ENCODE measurements around the gene PRKAG2. TPM values are rescaled to one million over a fixed set of nuclear protein-coding genes. Genes with fewer than 3 reads are reported as not detected.

The PRKAG2 gene
- total and polyA plus RNA-seq, 2 experiments from 2014 or later, result 9.1 to 14.9 TPM

- Histone ChIP-seq H3K4me1 (ENCODE audit: insufficient read depth) (no peaks in the 10 kb centered on the region), H3K4me3 (no peak overlapping the region), H3K4me2 (no peak overlapping the region), H4K20me1 (replicated peaks; ENCODE audit: insufficient read depth) (no peaks in the 10 kb centered on the region), H3K36me3 (ENCODE audit: insufficient read depth) (no peaks in the 10 kb centered on the region), H3K79me2 (replicated peaks; ENCODE audit: insufficient read depth) (no peaks in the 10 kb centered on the region), H3K9me2 (ENCODE audit: insufficient read depth) (0 out of 2 replicates have a peak, but pooled peaks cover 2% of the 10 kb centered on the region), H3F3A (replicated peaks; ENCODE audit: low read depth) (no peaks in the 10 kb centered on the region), H2AFZ (no peak overlapping the region), H3K27me3 (ENCODE audit: insufficient read depth) (peaks cover 7% of the 10 kb centered on the region; the same call in 1 of the 2 replicates), H3K27ac (ENCODE audit: low read depth) (no peak overlapping the region)
- TF ChIP-seq ZNF331 (CRISPR knock-in tag; IDR thresholded peaks at IDR 0.05; ENCODE audit: low read depth) (no peak), NANOG (IDR thresholded peaks at IDR 0.05; ENCODE audit: borderline replicate concordance) (no peak), JUNB (IDR thresholded peaks at IDR 0.05; ENCODE audit: unreplicated experiment) (no peak), STAT1 (IDR thresholded peaks at IDR 0.05; ENCODE audit: unreplicated experiment) (no peak), CTCF (conservative IDR thresholded peaks at IDR 0.05; ENCODE audit: low read depth in 2 of 2) (no peak), EZH2phosphoT487 (IDR thresholded peaks at IDR 0.05; ENCODE audit: unreplicated experiment) (no peak)
- TF ChIP-seq, protein P1, sequence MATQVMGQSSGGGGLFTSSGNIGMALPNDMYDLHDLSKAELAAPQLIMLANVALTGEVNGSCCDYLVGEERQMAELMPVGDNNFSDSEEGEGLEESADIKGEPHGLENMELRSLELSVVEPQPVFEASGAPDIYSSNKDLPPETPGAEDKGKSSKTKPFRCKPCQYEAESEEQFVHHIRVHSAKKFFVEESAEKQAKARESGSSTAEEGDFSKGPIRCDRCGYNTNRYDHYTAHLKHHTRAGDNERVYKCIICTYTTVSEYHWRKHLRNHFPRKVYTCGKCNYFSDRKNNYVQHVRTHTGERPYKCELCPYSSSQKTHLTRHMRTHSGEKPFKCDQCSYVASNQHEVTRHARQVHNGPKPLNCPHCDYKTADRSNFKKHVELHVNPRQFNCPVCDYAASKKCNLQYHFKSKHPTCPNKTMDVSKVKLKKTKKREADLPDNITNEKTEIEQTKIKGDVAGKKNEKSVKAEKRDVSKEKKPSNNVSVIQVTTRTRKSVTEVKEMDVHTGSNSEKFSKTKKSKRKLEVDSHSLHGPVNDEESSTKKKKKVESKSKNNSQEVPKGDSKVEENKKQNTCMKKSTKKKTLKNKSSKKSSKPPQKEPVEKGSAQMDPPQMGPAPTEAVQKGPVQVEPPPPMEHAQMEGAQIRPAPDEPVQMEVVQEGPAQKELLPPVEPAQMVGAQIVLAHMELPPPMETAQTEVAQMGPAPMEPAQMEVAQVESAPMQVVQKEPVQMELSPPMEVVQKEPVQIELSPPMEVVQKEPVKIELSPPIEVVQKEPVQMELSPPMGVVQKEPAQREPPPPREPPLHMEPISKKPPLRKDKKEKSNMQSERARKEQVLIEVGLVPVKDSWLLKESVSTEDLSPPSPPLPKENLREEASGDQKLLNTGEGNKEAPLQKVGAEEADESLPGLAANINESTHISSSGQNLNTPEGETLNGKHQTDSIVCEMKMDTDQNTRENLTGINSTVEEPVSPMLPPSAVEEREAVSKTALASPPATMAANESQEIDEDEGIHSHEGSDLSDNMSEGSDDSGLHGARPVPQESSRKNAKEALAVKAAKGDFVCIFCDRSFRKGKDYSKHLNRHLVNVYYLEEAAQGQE (IDR thresholded peaks at IDR 0.05; ENCODE audit: unreplicated experiment), result no peak
- TF ChIP-seq, protein P2, sequence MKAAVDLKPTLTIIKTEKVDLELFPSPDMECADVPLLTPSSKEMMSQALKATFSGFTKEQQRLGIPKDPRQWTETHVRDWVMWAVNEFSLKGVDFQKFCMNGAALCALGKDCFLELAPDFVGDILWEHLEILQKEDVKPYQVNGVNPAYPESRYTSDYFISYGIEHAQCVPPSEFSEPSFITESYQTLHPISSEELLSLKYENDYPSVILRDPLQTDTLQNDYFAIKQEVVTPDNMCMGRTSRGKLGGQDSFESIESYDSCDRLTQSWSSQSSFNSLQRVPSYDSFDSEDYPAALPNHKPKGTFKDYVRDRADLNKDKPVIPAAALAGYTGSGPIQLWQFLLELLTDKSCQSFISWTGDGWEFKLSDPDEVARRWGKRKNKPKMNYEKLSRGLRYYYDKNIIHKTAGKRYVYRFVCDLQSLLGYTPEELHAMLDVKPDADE (IDR thresholded peaks at IDR 0.05), result no peak
- Mint-ChIP-seq H3K36me3 (ENCODE audit: low read depth) (peaks cover 10% of the 10 kb centered on the region; the same call in 2 of the 3 replicates), H3K4me1 (no peaks in the 10 kb centered on the region; the same call in 2 of the 3 replicates), H3K4me3 (no peak overlapping the region), H3K27ac (no peak overlapping the region), H3K9me3 (peaks cover 13% of the 10 kb centered on the region), H3K27me3 (ENCODE audit: insufficient read depth, low read depth, poor library complexity) (peaks cover 4% of the 10 kb centered on the region)
- DNase-seq (ENCODE audit: low spot score) (no peak), ATAC-seq (no peak)
These were observed 97.7 kb downstream of the PRKAG2 start for GRCh38 chr7:151779255-151779654.
